ENCODE results near the gene ZNF503. TPM values are rescaled to one million over a fixed set of nuclear protein-coding genes. Genes with fewer than 3 reads are reported as not detected.

The ZNF503 gene
- total and polyA plus RNA-seq, 2 of the 8 experiments (the other 6 are each of a cell fraction or from before 2014, with no cell fraction given) = 0.03 to 0.13 TPM

- H2AFZ ChIP-seq (ENCODE audit: low read length) = no peak overlapping the region; the same call in 1 of the 2 replicates
- H3K79me1 ChIP-seq (ENCODE audit: low read depth, low read length) = no peaks in the 10 kb centered on the region
- 1% methylated on average over 20 of the region's 42 CpGs; no CpG with 5 or more reads in 1 of the 2 experiments for WGBS, 2 experiments (ENCODE audit: extremely low coverage in 1 of 2, insufficient coverage in 1 of 2, insufficient read length in 1 of 2, insufficient replicate concordance in 2 of 2, low coverage in 1 of 2, low lambda C conversion rate in 2 of 2, missing lambda C conversion rate in 1 of 2)
- H3K27me3 ChIP-seq (replicated peaks in 1 of 4; ENCODE audit: control insufficient read depth in 3 of 4, extremely low read depth in 1 of 4, insufficient read depth in 3 of 4, low read length in 3 of 4) = peaks cover 79 to 99% (median 89%) of the 10 kb centered on the region in 4 experiments
- no peak for FAIRE-seq
- peaks cover 31% of the 10 kb centered on the region for H3K23me2 ChIP-seq (ENCODE audit: low read depth, low read length)
- no peak overlapping the region for H3K23ac ChIP-seq (ENCODE audit: insufficient read length)
- no peak overlapping the region for H2BK15ac ChIP-seq (ENCODE audit: low read length)
- ChIA-PET CTCF (ENCODE audit: partially characterized antibody) (interaction anchor here (0.7 to 1.9 kb wide), 8 partner anchors 8 to 901 kb away, joined by 3 to 6 read pairs (median 3); no protein-coding TSS in a partner anchor), POLR2A (ENCODE audit: partially characterized antibody) (interaction anchor here (1.1 kb wide), 1 partner anchor 8 kb away, joined by 3 read pairs; no protein-coding TSS in a partner anchor)
- H3K18ac ChIP-seq (ENCODE audit: extremely low read depth, low read length) = no peak overlapping the region; the same call in 1 of the 2 replicates
- no peak overlapping the region for H2AK5ac ChIP-seq (ENCODE audit: low read depth, low read length)
- H3K4me1 ChIP-seq (replicated peaks in 1 of 4; ENCODE audit: control insufficient read depth in 3 of 4, insufficient read depth in 4 of 4, low read length in 3 of 4) = peaks cover 8 to 46% (median 32%) of the 10 kb centered on the region in 4 experiments
- H3K36me3 ChIP-seq (ENCODE audit: control insufficient read depth in 2 of 4, insufficient read depth in 4 of 4, low read length in 3 of 4) = peaks cover 0 to 6% (median 0%) of the 10 kb centered on the region in 4 experiments; a peak in 1 of 8 replicates
- no peaks in the 10 kb centered on the region for H3K79me2 ChIP-seq (ENCODE audit: control insufficient read depth in 1 of 2, insufficient read depth in 2 of 2, low read length in 2 of 2)
- H4K91ac ChIP-seq (replicated peaks; ENCODE audit: insufficient read length, low read length) = no peak overlapping the region
- H4K20me1 ChIP-seq (replicated peaks in 1 of 2; ENCODE audit: control insufficient read depth in 1 of 2, insufficient read depth in 2 of 2, low read length in 2 of 2) = peaks cover 21 to 24% of the 10 kb centered on the region in 2 experiments
- no peak overlapping the region for H4K8ac ChIP-seq (ENCODE audit: extremely low read depth, insufficient read depth, low read length)
- H2BK20ac ChIP-seq (ENCODE audit: low read length) = no peak overlapping the region
- no peak overlapping the region for H3K14ac ChIP-seq (ENCODE audit: insufficient read length)
- H3K9ac ChIP-seq (replicated peaks in 1 of 4; ENCODE audit: extremely low read depth in 1 of 4, low read depth in 3 of 4, low read length in 3 of 4) = no peak overlapping the region
- H3K4me2 ChIP-seq (ENCODE audit: insufficient read depth in 1 of 2, low read depth in 2 of 2, low read length in 2 of 2) = peak overlapping the region; percentile 91 to 97
- no peak for DNase-seq (ENCODE audit: low read depth in 1 of 2, low spot score in 2 of 2)
- no peak overlapping the region for H3K27ac ChIP-seq (ENCODE audit: low read depth, low read length)
- H2BK12ac ChIP-seq (ENCODE audit: low read depth, low read length) = 0 out of 2 replicates have a peak overlapping the region, but pooled peaks have one; percentile 9
- no peak overlapping the region for H2BK5ac ChIP-seq (ENCODE audit: low read depth, low read length)
- H4K5ac ChIP-seq (ENCODE audit: insufficient read length, low read depth, low read length) = no peak overlapping the region
- H3K9me3 ChIP-seq (ENCODE audit: insufficient read depth in 2 of 2, low read depth in 1 of 2, low read length in 1 of 2) = no peaks in the 10 kb centered on the region; a peak in 1 of 4 replicates
- no peak overlapping the region for H2BK120ac ChIP-seq (replicated peaks; ENCODE audit: low read depth, low read length)
- H3K4ac ChIP-seq (replicated peaks; ENCODE audit: insufficient read length, low read depth, low read length) = no peak overlapping the region
- H3K56ac ChIP-seq (replicated peaks; ENCODE audit: insufficient read length, low read depth, low read length) = peak overlapping the region; percentile 3
- peak overlapping the region; percentile 47 to 64 (median 56) for H3K4me3 ChIP-seq (ENCODE audit: extremely low read depth in 1 of 4, insufficient read depth in 2 of 4, low read depth in 3 of 4, low read length in 4 of 4)
- TF ChIP-seq CTCF (IDR thresholded peaks at IDR 0.05; ENCODE audit: control extremely low read depth in 1 of 3, insufficient read depth in 1 of 3, low read depth in 1 of 3, low read length in 3 of 3) (no peak), ATF3 (IDR thresholded peaks at IDR 0.05; ENCODE audit: insufficient read depth, low read depth, low read length) (no peak), SP2 (IDR thresholded peaks at IDR 0.05; ENCODE audit: low read length) (no peak), JUN (IDR thresholded peaks at IDR 0.05; ENCODE audit: low read depth, low read length) (no peak), YY1 (IDR thresholded peaks at IDR 0.05; ENCODE audit: low read depth, low read length) (no peak), RXRA (IDR thresholded peaks at IDR 0.05; ENCODE audit: insufficient read depth, low read depth, low read length) (no peak), POLR2A (IDR thresholded peaks at IDR 0.05; ENCODE audit: control extremely low read depth in 1 of 2, low read depth in 2 of 2, low read length in 2 of 2) (no peak), BACH1 (IDR thresholded peaks at IDR 0.05; ENCODE audit: low read length) (no peak), GABPA (IDR thresholded peaks at IDR 0.05; ENCODE audit: borderline replicate concordance, insufficient read depth, low read length) (no peak)
Measured at GRCh38 chr10:75402486-75403143, 1.1 kb upstream of the ZNF503 start.
